Measurements from ENCODE around the gene MAML3.

DNA sequence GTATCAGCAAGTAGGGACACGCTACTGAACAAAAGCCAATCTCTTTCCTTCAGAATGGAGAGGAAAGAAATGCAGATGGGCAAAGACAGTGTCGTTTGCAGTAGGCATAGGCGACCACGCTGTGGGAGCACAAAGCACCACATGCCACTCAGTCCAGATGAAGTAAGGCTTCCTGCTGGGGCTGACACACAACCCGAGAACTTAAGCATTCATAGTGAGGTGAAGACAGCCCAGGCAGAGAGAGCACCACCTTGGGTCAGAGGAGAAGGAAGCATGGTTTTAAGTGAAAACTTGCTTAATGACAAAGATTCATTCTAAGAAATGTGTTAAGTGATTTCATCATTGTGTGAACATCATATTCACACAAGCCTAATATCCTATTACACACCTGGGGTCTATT is 249.6 kb downstream of the MAML3 start:
- TF ChIP-seq BHLHE40 (IDR thresholded peaks at IDR 0.05; ENCODE audit: borderline replicate concordance) (no peak), TARDBP (IDR thresholded peaks at IDR 0.05) (no peak), ARNT (IDR thresholded peaks at IDR 0.05) (no peak), FOXM1 (IDR thresholded peaks at IDR 0.05; ENCODE audit: borderline replicate concordance) (no peak)
